Fibroblast of lung (primary cell): Measurements from ENCODE around the gene AP4E1. TPM values are rescaled to one million over a fixed set of nuclear protein-coding genes. Genes with fewer than 3 reads are reported as not detected.
"Not testable (repeated sequence)": the region's sequence is repeated elsewhere in the genome, so short reads cannot be mapped to it uniquely, and the experiment has no call there.

Experiments
- DNase-seq, 2 donors: peaks; one replicate each; pipeline versions ENCODE4 v3.0.0 to v3.0.0-alpha.2; 2010; ENCODE audit warnings: low read depth in 2 of 2
- H2AFZ ChIP-seq: 2 replicates; pipeline ENCODE4 v1.5.1; 2012; ENCODE audit warnings: low read length, control low read depth, inconsistent platforms
- H3K27ac ChIP-seq: 2 replicates; pipeline ENCODE4 v1.5.1; 2011; ENCODE audit warnings: low read length, control low read depth; ENCODE audit not compliant: insufficient read depth
- H3K27me3 ChIP-seq: 2 replicates; pipeline ENCODE4 v1.5.1; 2011; ENCODE audit warnings: mild to moderate bottlenecking, low read length; ENCODE audit not compliant: control insufficient read depth, insufficient read depth
- H3K36me3 ChIP-seq: 2 replicates; pipeline ENCODE4 v1.5.1; 2011; ENCODE audit warnings: low read length; ENCODE audit not compliant: control insufficient read depth, insufficient read depth
- H3K4me1 ChIP-seq: 2 replicates; pipeline ENCODE4 v1.5.1; 2011; ENCODE audit warnings: low read length; ENCODE audit not compliant: control insufficient read depth, insufficient read depth; ENCODE audit errors: extremely low read depth
- H3K4me2 ChIP-seq: 2 replicates; pipeline ENCODE4 v1.5.1; 2011; ENCODE audit warnings: low read length, control low read depth; ENCODE audit not compliant: insufficient read depth; ENCODE audit errors: extremely low read depth
- H3K4me3 ChIP-seq, 4 experiments: fragments of 200-600 bp in 1 of 4; sonication (generic) in 1 of 4; replicated peaks in 1 of 4; 2 replicates each; pipeline ENCODE4 v1.5.1; 2011 to 2016; ENCODE audit warnings: low read length in 4 of 4, low read depth in 3 of 4, mild to moderate bottlenecking in 3 of 4, control low read depth in 2 of 4, inconsistent platforms in 1 of 4, mixed read lengths in 1 of 4; ENCODE audit not compliant: insufficient read depth in 1 of 4; ENCODE audit errors: control extremely low read depth in 1 of 4
- H3K79me2 ChIP-seq: 2 replicates; pipeline ENCODE4 v1.5.1; 2012; ENCODE audit warnings: mild to moderate bottlenecking, low read length, inconsistent platforms; ENCODE audit not compliant: control insufficient read depth, insufficient read depth
- H3K9ac ChIP-seq: 2 replicates; pipeline ENCODE4 v1.5.1; 2011; ENCODE audit warnings: mild to moderate bottlenecking, low read length, control low read depth; ENCODE audit not compliant: insufficient read depth
- H3K9me3 ChIP-seq: 2 replicates; pipeline ENCODE4 v1.5.1; 2012; ENCODE audit warnings: low read depth, low read length; ENCODE audit not compliant: control insufficient read depth, insufficient read depth
- H4K20me1 ChIP-seq: 2 replicates; pipeline ENCODE4 v1.5.1; 2011; ENCODE audit warnings: low read length; ENCODE audit not compliant: control insufficient read depth, insufficient read depth; ENCODE audit errors: extremely low read depth
- EZH2 ChIP-seq: IDR thresholded peaks from 2 replicates; pipeline ENCODE4 v1.5.1; 2012; ENCODE audit warnings: low read length, control low read depth, mild to moderate bottlenecking; ENCODE audit errors: missing control alignments
- polyA plus RNA-seq, 2 donors: library from polyadenylated mRNA; depleted of rRNA in 1 of 2; stranded (reverse) in 1 of 2; unstranded in 1 of 2; fragments of >200 nt; gene quantifications; 2 replicates each; pipeline ENCODE4 v1.2.1, GENCODE V29; 2011 to 2012; ENCODE audit warnings: missing spikeins in 1 of 2
- total RNA-seq: library from RNA; depleted of rRNA; stranded (reverse); fragments of >200 nt; gene quantifications from 2 replicates; pipeline ENCODE4 v1.2.1, GENCODE V29; 2014
- TF ChIP-seq, protein P1 (sequence below), 2 donors: IDR thresholded peaks in 1 of 2; conservative IDR thresholded peaks in 1 of 2; 1 replicate in 1 of 2; 2 replicates in 1 of 2; pipeline ENCODE4 v1.5.1; 2011 to 2012; ENCODE audit warnings: low read length in 2 of 2, control low read depth in 1 of 2, inconsistent platforms in 1 of 2, low read depth in 1 of 2, mild to moderate bottlenecking in 1 of 2

Gene AP4E1
- total and polyA plus RNA-seq, 2 donors (not counting 1 experiment from before 2014, with no cell fraction given), result 7.3 to 19.7 TPM

DNA sequence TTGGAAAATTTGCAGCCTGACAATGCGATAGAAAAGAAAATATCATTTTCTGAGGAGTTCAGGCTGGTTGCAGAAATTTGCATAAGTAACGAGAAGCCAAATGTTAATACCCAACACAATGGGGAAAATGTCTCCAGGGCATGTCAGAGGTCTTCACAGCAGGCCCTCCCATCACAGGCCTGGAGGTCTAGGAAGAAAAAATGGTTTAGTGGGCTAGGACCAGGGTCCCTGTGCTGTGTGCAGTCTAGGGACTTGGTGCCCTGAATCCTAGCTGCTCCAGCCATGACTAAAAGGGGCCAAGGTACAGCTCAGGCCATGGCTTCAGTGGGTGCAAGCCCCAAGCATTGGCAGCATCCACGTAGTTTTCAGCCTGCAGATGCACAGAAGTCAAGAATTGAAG lies 14.5 kb upstream of the AP4E1 start:
- Histone ChIP-seq H3K4me3 (no peak overlapping the region), H3K9me3 (no peaks in the 10 kb centered on the region), H3K27ac (no peak overlapping the region), H3K9ac (no peak overlapping the region), H3K27me3 (no peaks in the 10 kb centered on the region), H4K20me1 (no peaks in the 10 kb centered on the region), H3K4me2 (no peak overlapping the region), H3K79me2 (no peaks in the 10 kb centered on the region), H3K36me3 (no peaks in the 10 kb centered on the region), H3K4me1 (no peaks in the 10 kb centered on the region), H2AFZ (no peak overlapping the region)
- TF ChIP-seq, protein P1, sequence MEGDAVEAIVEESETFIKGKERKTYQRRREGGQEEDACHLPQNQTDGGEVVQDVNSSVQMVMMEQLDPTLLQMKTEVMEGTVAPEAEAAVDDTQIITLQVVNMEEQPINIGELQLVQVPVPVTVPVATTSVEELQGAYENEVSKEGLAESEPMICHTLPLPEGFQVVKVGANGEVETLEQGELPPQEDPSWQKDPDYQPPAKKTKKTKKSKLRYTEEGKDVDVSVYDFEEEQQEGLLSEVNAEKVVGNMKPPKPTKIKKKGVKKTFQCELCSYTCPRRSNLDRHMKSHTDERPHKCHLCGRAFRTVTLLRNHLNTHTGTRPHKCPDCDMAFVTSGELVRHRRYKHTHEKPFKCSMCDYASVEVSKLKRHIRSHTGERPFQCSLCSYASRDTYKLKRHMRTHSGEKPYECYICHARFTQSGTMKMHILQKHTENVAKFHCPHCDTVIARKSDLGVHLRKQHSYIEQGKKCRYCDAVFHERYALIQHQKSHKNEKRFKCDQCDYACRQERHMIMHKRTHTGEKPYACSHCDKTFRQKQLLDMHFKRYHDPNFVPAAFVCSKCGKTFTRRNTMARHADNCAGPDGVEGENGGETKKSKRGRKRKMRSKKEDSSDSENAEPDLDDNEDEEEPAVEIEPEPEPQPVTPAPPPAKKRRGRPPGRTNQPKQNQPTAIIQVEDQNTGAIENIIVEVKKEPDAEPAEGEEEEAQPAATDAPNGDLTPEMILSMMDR (conservative IDR thresholded peaks at IDR 0.05 in 1 of 2, IDR thresholded peaks at IDR 0.05 in 1 of 2; ENCODE audit: low read depth in 1 of 2, low read length in 2 of 2), result no peak
- TF ChIP-seq EZH2, result no peak
- no peak for DNase-seq

DNA sequence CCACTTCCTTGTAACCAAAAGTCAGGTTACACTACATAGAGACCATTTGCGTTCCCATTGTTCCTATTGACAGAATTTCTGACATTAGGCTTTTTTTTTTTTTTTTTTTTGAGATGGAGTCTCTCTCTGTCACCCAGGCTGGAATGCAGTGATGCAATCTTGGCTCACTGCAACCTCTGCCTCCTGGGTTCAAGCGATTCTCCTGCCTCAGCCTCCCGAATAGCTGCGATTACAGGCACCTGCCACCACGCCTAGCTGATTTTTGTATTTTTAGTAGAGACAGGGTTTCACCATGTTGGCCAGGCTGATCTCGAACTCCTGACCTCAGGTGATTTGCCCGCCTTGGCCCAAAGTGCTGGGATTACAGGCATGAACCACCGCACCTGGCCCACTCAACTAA lies 7.1 kb upstream of the AP4E1 start:
- H3K27ac ChIP-seq, H3K36me3 ChIP-seq, H4K20me1 ChIP-seq, H3K4me1 ChIP-seq, H3K4me3 ChIP-seq, H3K4me2 ChIP-seq, H3K27me3 ChIP-seq, DNase-seq, H3K9me3 ChIP-seq, H3K9ac ChIP-seq, H2AFZ ChIP-seq, H3K79me2 ChIP-seq: not testable (repeated sequence)

DNA sequence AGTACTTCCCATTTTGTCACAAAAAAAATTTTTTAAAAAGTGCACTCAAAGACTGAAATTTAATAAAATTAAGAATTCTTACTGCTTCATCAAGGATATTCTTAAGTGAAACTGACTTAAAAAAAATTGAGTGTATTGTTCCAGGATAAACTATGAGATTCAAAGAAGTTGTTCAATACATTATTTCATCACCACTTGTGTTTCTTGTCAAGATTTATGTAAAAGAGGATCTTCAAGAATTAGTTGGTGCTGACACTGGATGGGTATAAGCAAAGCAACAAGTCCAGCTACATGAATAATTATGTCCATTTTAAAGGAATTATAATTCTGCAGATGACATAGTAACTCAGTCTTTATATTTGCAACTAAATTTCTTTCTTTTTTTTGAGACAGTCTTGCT lies 4.3 kb upstream of the AP4E1 start:
- Histone ChIP-seq H3K9ac (no peak overlapping the region), H3K79me2 (peaks cover 5% of the 10 kb centered on the region), H3K4me1 (peaks cover 4% of the 10 kb centered on the region), H3K4me2 (no peak overlapping the region), H3K4me3 (no peak overlapping the region), H3K27me3 (no peaks in the 10 kb centered on the region), H3K36me3 (no peaks in the 10 kb centered on the region), H3K27ac (no peak overlapping the region), H4K20me1 (no peaks in the 10 kb centered on the region), H3K9me3 (no peaks in the 10 kb centered on the region), H2AFZ (no peak overlapping the region)
- TF ChIP-seq, protein P1 (conservative IDR thresholded peaks at IDR 0.05 in 1 of 2, IDR thresholded peaks at IDR 0.05 in 1 of 2; ENCODE audit: low read depth in 1 of 2, low read length in 2 of 2), result no peak
- no peak for TF ChIP-seq EZH2
- DNase-seq, result no peak
